C4-2B (cell line): ENCODE measurements around the gene NFIA.

Experiments used
- H3K27ac ChIP-seq: fragments of 450-650 bp; 2 replicates; pipeline ENCODE4 v1.5.1; 2017
- CTCF ChIP-seq: fragments of 450-650 bp; conservative IDR thresholded peaks from 2 replicates; pipeline ENCODE4 v1.5.1; 2017; ENCODE audit warnings: mild to moderate bottlenecking
- ZFX ChIP-seq: fragments of 450-650 bp; IDR thresholded peaks from 2 replicates; pipeline ENCODE4 v1.6.1; 2017

NFIA gene

GRCh38 chr1:61343734-61344420 lies 261.5 kb downstream of the NFIA start:
- H3K27ac ChIP-seq: no peak overlapping the region
- TF ChIP-seq CTCF: no peak
- no peak for TF ChIP-seq ZFX

- no peak overlapping the region for H3K27ac ChIP-seq
- TF ChIP-seq CTCF: no peak
- no peak for TF ChIP-seq ZFX
These were observed 262.3 kb downstream of the NFIA start for GRCh38 chr1:61344696-61345095.

GRCh38 chr1:61348025-61348665 lies 265.8 kb downstream of the NFIA start:
- no peak overlapping the region for H3K27ac ChIP-seq

GRCh38 chr1:61352845-61353435 lies 270.6 kb downstream of the NFIA start:
- TF ChIP-seq CTCF: no peak
- TF ChIP-seq ZFX: no peak
- peak overlapping the region; percentile 62; the same call in 1 of the 2 replicates for H3K27ac ChIP-seq

More at GRCh38 chr1:61348025-61348665, 265.8 kb downstream of the NFIA start:
- no peak for TF ChIP-seq ZFX
- no peak for TF ChIP-seq CTCF

GRCh38 chr1:61353797-61354406 lies 271.5 kb downstream of the NFIA start:
- H3K27ac ChIP-seq: no peak overlapping the region

GRCh38 chr1:61356016-61356415 lies 273.7 kb downstream of the NFIA start:
- H3K27ac ChIP-seq: no peak overlapping the region
- TF ChIP-seq ZFX: no peak
- no peak for TF ChIP-seq CTCF

More at GRCh38 chr1:61353797-61354406, 271.5 kb downstream of the NFIA start:
- TF ChIP-seq ZFX: no peak
- TF ChIP-seq CTCF: no peak

- TF ChIP-seq ZFX: no peak
- no peak for TF ChIP-seq CTCF
- no peak overlapping the region for H3K27ac ChIP-seq
These were observed 274.6 kb downstream of the NFIA start for GRCh38 chr1:61356995-61357394.
